Mucosa of stomach (tissue), 1 donor: ENCODE results near the gene RIC3.

Source experiments
- H3K27me3 ChIP-seq: one replicate; pipeline ENCODE4 v1.7.0; 2013; ENCODE audit warnings: mild to moderate bottlenecking, low read length; ENCODE audit not compliant: control insufficient read depth, insufficient read depth
- H3K36me3 ChIP-seq: one replicate; pipeline ENCODE4 v1.7.0; 2013; ENCODE audit warnings: low read length; ENCODE audit not compliant: control insufficient read depth, insufficient read depth
- H3K4me1 ChIP-seq: one replicate; pipeline ENCODE4 v1.7.0; 2013; ENCODE audit warnings: mild to moderate bottlenecking, low read length; ENCODE audit not compliant: control insufficient read depth, insufficient read depth
- H3K4me3 ChIP-seq: one replicate; pipeline ENCODE4 v1.7.0; 2013; ENCODE audit warnings: low read length
- H3K9ac ChIP-seq: one replicate; pipeline ENCODE4 v1.7.0; 2013; ENCODE audit warnings: mild to moderate bottlenecking, low read length, moderate library complexity
- H3K9me3 ChIP-seq: one replicate; pipeline ENCODE4 v1.7.0; 2013; ENCODE audit warnings: mild to moderate bottlenecking, low read length, moderate library complexity; ENCODE audit not compliant: control insufficient read depth
- donor health status: Pancreatic carcinoma.

RIC3 gene

DNA sequence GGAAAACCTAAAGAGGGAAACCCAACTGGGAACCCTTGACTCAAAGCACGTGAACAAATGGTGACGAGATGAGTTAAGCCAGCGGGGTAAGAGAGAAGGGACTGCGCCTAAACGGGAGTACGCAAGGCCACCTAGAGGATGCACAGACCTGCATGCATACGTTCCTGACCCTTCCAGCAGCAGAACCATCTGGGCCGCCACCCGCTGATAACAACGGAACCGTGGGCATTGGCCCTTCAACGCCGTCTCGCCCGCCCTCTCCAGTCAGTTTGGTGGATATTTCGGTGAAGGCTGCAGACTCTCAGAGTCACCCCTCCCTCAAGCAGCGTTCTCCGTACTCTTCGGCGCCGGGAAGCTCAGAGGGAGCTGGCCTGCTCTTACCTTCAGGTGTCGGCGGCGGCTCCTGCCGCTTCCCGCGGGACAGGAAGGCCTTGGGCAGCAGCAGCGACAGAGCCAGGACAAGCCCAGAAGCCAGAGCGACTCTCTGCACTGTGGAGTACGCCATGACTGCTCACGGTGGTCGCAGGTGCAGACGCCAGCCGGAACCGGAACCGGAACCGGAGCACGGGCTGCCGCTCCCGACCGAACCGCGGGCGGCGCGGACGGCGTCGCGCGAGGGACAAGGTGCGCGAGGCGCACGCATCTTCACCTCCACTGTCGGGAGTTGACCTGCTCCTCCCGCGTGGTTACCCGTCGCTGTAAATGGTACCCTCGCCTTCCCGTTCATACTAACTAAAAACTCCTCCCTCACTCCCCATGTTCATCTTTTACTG is at the start of gene RIC3:
Gene RIC3 (minus strand): TSS at position 541 of the 773 bp plus-strand sequence. CDS start 36 bp downstream, at position 505.
- H3K36me3 ChIP-seq: no peaks in the 10 kb centered on the region
- peaks cover 19% of the 10 kb centered on the region for H3K27me3 ChIP-seq
- peak within 1 kb of the TSS; percentile 62 for H3K4me3 ChIP-seq
- peak within 1 kb of the TSS; percentile 45 for H3K9ac ChIP-seq
- no peaks in the 10 kb centered on the region for H3K4me1 ChIP-seq
- no peaks in the 10 kb centered on the region for H3K9me3 ChIP-seq

GRCh38 chr11:8218409-8218808 is 49.6 kb upstream of the RIC3 start:
- no peaks in the 10 kb centered on the region for H3K36me3 ChIP-seq
- H3K4me3 ChIP-seq: no peak overlapping the region
- H3K9ac ChIP-seq: no peak overlapping the region
- no peaks in the 10 kb centered on the region for H3K9me3 ChIP-seq
- H3K27me3 ChIP-seq: peaks cover 3% of the 10 kb centered on the region
- no peaks in the 10 kb centered on the region for H3K4me1 ChIP-seq

DNA sequence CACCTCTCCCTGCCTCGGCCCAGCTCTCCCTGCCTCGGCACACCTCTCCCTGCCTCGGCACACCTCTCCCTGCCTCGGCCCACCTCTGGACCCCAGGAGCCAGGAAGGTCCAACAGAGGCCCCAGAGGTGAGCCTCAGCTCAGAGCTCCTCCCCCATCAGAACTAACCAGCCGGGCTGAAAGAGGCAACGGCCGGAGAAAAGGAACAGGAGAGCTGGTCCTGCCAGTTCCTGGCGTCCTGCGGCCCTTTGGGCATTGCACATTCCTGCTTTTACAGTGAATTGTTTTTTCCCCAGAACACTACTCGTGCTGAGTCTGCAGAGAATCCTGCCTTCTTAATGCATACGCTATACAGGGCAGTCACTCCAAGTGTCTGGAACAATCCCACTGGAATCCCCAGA is 49.1 kb upstream of the RIC3 start:
- H3K27me3 ChIP-seq: peaks cover 3% of the 10 kb centered on the region
- no peaks in the 10 kb centered on the region for H3K4me1 ChIP-seq
- no peak overlapping the region for H3K4me3 ChIP-seq
- H3K36me3 ChIP-seq: no peaks in the 10 kb centered on the region
- H3K9me3 ChIP-seq: no peaks in the 10 kb centered on the region
- H3K9ac ChIP-seq: no peak overlapping the region

DNA sequence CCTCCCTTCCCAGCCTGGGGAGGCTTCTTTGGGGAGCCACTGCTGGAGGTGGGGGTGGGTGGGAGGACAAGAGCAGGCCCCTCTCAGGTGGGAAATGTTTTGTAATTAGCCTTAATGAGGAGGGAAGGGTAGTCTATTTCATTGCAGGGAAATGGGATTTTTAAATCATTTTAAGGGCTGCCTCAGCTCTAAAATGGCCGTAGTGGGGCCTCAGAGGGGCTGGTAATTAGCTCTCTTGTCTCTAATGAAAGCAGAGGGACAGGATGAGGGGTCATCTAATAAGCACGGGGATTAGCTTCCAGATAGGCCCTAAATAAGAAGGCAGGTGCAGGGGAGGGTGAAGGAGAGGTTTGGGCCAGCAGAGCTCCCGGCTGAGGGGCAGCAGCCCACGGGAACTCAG is 48.3 kb upstream of the RIC3 start:
- H3K36me3 ChIP-seq: no peaks in the 10 kb centered on the region
- peaks cover 3% of the 10 kb centered on the region for H3K27me3 ChIP-seq
- H3K9me3 ChIP-seq: no peaks in the 10 kb centered on the region
- no peaks in the 10 kb centered on the region for H3K4me1 ChIP-seq
- no peak overlapping the region for H3K4me3 ChIP-seq
- no peak overlapping the region for H3K9ac ChIP-seq

- Histone ChIP-seq H3K27me3 (peaks cover 17% of the 10 kb centered on the region), H3K9me3 (no peaks in the 10 kb centered on the region), H3K36me3 (no peaks in the 10 kb centered on the region), H3K4me1 (no peaks in the 10 kb centered on the region), H3K9ac (no peak overlapping the region), H3K4me3 (no peak overlapping the region)
These were observed 44.6 kb upstream of the RIC3 start for GRCh38 chr11:8213376-8213775.

- H3K4me1 ChIP-seq: peaks cover 9% of the 10 kb centered on the region
- H3K36me3 ChIP-seq: no peaks in the 10 kb centered on the region
- H3K27me3 ChIP-seq: peaks cover 39% of the 10 kb centered on the region
- H3K9me3 ChIP-seq: no peaks in the 10 kb centered on the region
- H3K4me3 ChIP-seq: no peak overlapping the region
- H3K9ac ChIP-seq: no peak overlapping the region
These were observed 40.5 kb upstream of the RIC3 start for GRCh38 chr11:8209208-8209807.

DNA sequence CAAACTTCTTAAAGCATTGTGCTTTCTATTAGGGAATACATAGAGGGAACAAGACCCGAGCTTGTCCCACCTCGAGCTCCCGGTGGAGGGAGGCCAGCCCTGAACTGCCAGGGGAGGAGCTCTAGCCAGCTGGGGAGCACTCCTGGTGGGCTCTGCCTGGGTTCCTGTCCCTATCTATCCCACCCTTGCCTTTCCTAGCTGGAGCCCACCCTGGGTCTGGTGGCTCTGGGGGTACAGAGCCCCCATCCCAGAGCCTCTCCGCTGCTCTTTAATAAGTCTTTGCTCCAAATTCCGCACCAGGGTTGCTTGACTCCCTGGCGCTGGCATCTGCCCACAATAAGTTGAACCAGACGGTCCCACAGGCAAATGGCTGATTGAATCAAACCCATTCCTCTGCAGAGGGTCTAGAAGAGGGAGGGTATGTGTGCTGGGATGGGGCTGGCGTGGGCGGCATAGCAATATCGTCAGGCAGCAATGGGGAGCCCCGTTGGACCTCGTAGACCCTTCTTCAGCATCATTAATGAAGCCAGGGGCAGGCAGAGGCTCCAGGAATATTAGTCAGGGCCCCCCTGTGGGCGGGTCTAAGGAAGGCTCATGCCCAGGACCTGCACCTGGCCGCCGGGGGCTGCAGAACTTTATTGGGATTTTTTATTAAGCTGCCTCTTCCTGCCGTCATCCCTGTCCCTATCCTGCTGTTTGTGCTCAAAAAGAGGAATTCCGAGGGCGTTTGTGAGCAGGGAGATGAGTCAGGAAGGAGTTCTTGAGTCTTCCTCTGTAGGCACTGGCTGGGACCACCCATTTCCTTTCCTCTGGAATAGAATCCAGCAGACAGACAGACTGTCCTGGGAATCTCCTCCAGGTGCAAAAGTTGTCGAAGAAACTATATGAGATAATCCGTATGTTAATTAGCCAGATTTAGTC is 38.5 kb upstream of the RIC3 start:
- Histone ChIP-seq H3K4me1 (peaks cover 9% of the 10 kb centered on the region), H3K27me3 (peaks cover 51% of the 10 kb centered on the region), H3K36me3 (no peaks in the 10 kb centered on the region), H3K4me3 (no peak overlapping the region), H3K9ac (no peak overlapping the region), H3K9me3 (no peaks in the 10 kb centered on the region)

DNA sequence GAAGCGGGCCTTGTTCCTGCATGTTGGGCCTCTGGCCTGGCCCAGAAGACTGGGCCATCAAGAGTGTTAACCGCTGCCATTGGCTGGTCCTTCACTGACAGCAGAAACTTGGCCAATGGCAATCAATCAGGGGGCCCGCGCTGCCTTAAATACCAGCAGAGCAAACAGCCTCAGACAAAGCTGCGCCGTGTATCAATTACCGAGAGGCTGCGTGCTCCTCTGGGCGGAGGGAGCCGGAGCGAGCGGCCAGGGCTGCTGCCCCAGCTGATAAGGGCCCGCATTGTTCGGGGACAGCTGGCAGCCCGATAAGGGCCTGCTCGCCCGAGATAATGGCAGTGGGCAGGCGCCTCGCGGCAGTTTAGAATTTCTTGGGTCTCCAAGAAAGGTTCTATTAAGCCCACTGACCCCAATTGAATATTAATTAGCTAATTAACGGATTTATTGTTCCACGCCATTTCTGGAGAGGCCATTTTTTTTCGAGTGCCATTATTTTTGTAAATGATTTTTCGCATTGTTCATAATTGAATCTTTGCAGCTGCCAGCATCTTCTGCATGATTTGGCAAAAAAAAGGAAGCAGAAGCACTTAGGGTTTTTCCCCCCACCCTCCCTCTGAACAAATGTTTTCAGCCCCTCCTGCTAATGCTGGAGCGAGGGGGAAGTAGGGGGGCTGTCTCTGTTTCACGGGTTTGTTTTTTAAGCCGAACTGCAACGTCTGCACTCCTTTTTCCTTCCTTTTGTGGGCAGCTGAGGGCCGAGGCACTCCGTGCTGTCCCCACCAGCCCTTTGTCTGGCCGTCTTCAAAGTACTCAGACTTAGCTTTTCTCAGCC is 37.6 kb upstream of the RIC3 start:
- Histone ChIP-seq H3K9ac (no peak overlapping the region), H3K36me3 (no peaks in the 10 kb centered on the region), H3K4me1 (peaks cover 9% of the 10 kb centered on the region), H3K9me3 (no peaks in the 10 kb centered on the region), H3K4me3 (no peak overlapping the region), H3K27me3 (peaks cover 51% of the 10 kb centered on the region)

DNA sequence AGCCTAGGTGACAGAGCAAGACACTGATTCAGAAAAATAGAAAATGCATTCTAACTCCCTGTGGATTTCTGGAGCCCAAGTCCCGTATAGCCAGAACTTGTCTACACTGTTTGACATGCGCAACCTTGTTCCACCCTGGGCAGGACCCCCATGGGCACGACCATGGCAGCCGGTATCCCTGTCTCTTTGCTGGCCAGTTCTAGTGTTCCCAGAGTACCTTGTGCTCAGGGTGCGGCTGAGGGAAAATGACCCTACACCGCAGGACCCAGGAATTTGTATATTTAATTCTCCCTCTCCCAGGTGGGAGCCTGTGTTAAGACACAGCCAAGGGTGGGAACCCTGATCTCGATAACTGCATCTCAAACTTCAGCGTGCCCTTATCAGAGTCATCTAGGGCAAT is 36.7 kb upstream of the RIC3 start:
- Histone ChIP-seq H3K9ac (no peak overlapping the region), H3K4me1 (peaks cover 9% of the 10 kb centered on the region)

DNA sequence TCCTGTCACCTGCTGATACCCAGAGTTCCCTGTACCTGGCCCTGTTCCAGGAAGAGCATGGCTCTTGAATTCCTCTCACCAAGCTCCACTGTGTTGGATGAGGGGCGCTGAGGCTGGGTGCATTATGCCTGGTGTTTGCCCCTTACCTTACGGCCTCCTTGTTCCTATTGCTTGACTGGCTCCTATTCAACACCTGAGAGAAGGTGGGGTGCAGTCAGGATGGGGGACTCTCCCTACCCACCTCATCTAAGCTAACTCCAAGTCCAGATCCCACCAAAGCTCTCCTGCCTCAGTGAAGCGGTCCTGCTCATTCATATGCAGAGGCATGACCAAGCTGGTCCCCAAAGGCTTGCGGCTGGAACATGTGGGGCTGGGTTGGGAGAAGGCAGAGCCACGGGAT is 35.8 kb upstream of the RIC3 start:
- Histone ChIP-seq H3K4me1 (peaks cover 9% of the 10 kb centered on the region), H3K36me3 (no peaks in the 10 kb centered on the region), H3K4me3 (no peak overlapping the region), H3K9me3 (no peaks in the 10 kb centered on the region), H3K9ac (no peak overlapping the region), H3K27me3 (peaks cover 47% of the 10 kb centered on the region)

More for the DNA sequence above, 36.7 kb upstream of the RIC3 start:
- peaks cover 51% of the 10 kb centered on the region for H3K27me3 ChIP-seq
- H3K9me3 ChIP-seq: no peaks in the 10 kb centered on the region
- no peak overlapping the region for H3K4me3 ChIP-seq
- H3K36me3 ChIP-seq: no peaks in the 10 kb centered on the region

DNA sequence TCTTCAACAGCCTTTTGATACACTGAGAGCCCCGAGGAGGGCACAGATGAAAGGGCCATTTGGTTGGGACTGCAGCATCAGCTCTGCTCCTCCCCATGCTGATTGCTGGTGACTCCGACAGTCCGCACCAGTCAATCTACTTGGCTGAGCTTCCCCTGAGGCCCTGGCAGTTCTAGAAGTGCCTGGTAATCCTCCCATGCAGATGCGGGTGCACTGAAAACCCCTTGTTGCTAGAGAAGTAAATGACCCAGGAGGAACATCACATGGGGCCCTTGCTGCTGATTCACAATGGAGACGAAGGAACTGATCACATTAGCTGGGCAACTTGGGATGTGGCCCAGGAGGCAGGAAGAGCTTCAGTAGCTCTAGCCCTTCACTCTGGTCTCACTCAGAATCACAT is 35.2 kb upstream of the RIC3 start:
- Histone ChIP-seq H3K36me3 (no peaks in the 10 kb centered on the region), H3K9me3 (no peaks in the 10 kb centered on the region), H3K4me3 (no peak overlapping the region), H3K27me3 (peaks cover 41% of the 10 kb centered on the region), H3K4me1 (peaks cover 9% of the 10 kb centered on the region), H3K9ac (no peak overlapping the region)
